AG04449 (cell line): ENCODE measurements around the gene ARHGEF38.

Source experiments
- CTCF ChIA-PET: fragments of 350-600 bp; formaldehyde crosslinking; extraction: SDS; loops from one replicate; lab custom pipeline; 2021; ENCODE audit warnings: antibody characterized with exemption; lab: Yijun Ruan, JAX
- POLR2A ChIA-PET: fragments of 400-600, 350-600 bp; formaldehyde crosslinking; extraction: SDS; loops from one replicate; lab custom pipeline; 2020; ENCODE audit warnings: antibody characterized with exemption, inconsistent platforms; lab: Yijun Ruan, JAX
- DNase-seq: peaks from one replicate; pipeline ENCODE4 v3.0.0-alpha.2; 2010; ENCODE audit warnings: low read depth, low spot score
- H3K4me3 ChIP-seq: 2 replicates; pipeline ENCODE4 v1.5.1; 2011; ENCODE audit warnings: low read depth, mild to moderate bottlenecking, control low read depth, low read length
- CTCF ChIP-seq: IDR thresholded peaks from one replicate; pipeline ENCODE4 v1.5.1; 2011; ENCODE audit warnings: mild to moderate bottlenecking, moderate library complexity, low read length, control low read depth, inconsistent platforms; ENCODE audit not compliant: insufficient read depth; ENCODE audit errors: missing control alignments

Gene ARHGEF38

DNA sequence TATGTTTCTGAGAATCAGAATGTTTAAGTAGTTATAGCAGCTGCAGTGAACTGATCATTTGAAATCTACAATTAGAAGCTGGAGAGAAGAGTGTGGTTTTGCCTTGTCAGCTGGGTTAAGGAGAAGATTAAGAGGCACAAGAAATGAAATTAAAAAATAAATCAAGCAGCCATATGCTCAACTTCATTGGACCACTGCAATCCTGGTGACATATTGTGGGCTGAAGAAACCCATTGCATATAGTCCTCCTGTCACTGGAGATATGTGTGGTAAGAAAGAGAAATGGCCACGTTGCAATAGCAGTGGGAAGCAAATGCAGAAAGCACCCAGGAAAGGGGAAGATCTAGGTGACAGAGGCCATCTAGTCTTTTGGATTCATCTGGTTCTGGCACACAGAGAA is 93.0 kb downstream of the ARHGEF38 start:
- CTCF ChIA-PET: no interaction called here
- POLR2A ChIA-PET: no interaction called here
- DNase-seq: no peak
- no peak overlapping the region for H3K4me3 ChIP-seq
- TF ChIP-seq CTCF: no peak

- DNase-seq: no peak
- no peak overlapping the region for H3K4me3 ChIP-seq
- no peak for TF ChIP-seq CTCF
- POLR2A ChIA-PET: no interaction called here
- CTCF ChIA-PET: no interaction called here
Measured at GRCh38 chr4:105650190-105650589, 97.8 kb downstream of the ARHGEF38 start.

- CTCF ChIA-PET: no interaction called here
- no peak overlapping the region for H3K4me3 ChIP-seq
- TF ChIP-seq CTCF: no peak
- POLR2A ChIA-PET: no interaction called here
- DNase-seq: no peak
Measured at GRCh38 chr4:105651884-105652283, 99.5 kb downstream of the ARHGEF38 start.

GRCh38 chr4:105652286-105652888 is 100.0 kb downstream of the ARHGEF38 start:
- DNase-seq: no peak
- ChIA-PET POLR2A (no interaction called here), CTCF (no interaction called here)
- no peak for TF ChIP-seq CTCF
- H3K4me3 ChIP-seq: no peak overlapping the region

DNA sequence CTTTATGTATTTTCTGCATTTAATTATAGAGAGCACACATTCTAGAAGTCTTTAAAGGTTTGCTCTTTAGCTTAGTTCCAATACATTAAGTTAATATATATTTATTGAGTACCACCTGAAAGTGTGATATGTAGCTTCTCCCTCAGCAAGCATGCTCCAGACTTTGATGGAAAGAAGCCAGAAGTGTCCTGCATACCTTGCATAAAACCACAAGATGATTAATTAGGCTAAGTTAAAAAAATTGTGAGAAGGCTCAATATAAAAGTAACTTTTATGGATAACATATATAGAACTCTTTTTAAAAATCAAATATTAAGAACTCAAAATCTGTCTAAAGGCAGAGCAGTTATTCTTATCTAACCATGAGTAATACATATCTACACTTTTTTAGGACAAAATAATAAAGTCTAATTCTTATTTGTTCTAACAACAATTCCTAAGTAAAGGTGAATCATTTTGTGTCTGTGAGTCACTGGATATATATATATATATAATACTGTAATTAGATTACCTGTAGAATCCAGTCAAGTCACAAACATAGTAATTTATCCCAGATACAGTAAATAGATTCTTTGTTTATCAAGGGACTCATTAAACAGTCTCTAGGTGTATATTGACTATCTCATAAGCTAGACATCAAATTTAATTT is 104.8 kb downstream of the ARHGEF38 start:
- CTCF ChIA-PET: no interaction called here
- POLR2A ChIA-PET: no interaction called here
- no peak for DNase-seq
- no peak overlapping the region for H3K4me3 ChIP-seq
- TF ChIP-seq CTCF: no peak

DNA sequence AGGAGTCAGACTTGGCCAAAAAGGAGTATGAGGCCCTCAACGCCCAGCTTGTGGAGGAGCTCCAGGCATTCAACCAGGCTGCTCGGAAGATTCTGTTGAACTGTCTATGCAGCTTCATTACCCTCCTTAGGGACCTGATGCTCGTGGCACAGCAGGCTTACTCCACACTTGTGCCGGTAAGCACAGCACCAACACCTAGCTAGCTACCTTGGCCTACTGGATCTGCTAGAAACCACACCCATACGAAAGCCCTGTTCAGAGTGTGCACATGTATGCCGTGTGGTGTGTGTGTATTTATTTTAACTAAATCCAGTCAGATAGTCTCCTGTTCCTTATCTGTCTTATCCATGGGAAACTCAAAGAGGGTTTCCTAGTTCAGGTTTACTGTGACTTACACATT is 106.8 kb downstream of the ARHGEF38 start:
- no peak overlapping the region for H3K4me3 ChIP-seq
- ChIA-PET CTCF (no interaction called here), POLR2A (no interaction called here)
- TF ChIP-seq CTCF: no peak
- DNase-seq: no peak
